Peyer's patch (tissue), 4 donors: ENCODE measurements around the gene OR11H6.
"Not testable (repeated sequence)": the region's sequence is repeated elsewhere in the genome, so short reads cannot be mapped to it uniquely, and the experiment has no call there.

Source experiments
- POLR2A ChIP-seq, 2 donors: fragments of 450-650 bp; IDR thresholded peaks; one replicate each; pipeline ENCODE4 v1.5.1; 2017; ENCODE audit warnings: antibody characterized with exemption in 2 of 2, mild to moderate bottlenecking in 2 of 2, moderate library complexity in 2 of 2
- TF ChIP-seq, protein P1 (sequence below), 6 experiments: fragments of 450-650 bp in 4 of 6; fragments of 200-600 bp in 2 of 6; sonication (generic) in 1 of 6; IDR thresholded peaks; one replicate each; pipeline ENCODE4 v1.5.1; 2017 to 2019; ENCODE audit warnings: antibody characterized with exemption in 6 of 6, mild to moderate bottlenecking in 3 of 6, moderate library complexity in 1 of 6

DNA sequence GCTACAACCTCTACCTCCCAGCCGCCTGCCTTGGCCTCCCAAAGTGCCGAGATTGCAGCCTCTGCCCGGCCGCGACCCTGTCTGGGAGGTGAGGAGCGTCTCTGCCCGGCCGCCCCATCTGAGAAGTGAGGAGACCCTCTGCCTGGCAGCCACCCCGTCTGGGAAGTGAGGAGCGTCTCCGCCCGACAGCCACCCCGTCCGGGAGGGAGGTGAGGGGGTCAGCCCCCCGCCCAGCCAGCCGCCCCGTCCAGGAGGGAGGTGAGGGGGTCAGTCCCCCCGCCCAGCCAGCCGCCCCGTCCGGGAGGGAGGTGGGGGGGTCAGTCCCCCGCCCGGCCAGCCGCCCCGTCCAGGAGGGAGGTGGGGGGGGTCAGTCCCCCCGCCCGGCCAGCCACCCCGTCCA, 11.1 kb upstream of the OR11H6 start:
- TF ChIP-seq, protein P1, sequence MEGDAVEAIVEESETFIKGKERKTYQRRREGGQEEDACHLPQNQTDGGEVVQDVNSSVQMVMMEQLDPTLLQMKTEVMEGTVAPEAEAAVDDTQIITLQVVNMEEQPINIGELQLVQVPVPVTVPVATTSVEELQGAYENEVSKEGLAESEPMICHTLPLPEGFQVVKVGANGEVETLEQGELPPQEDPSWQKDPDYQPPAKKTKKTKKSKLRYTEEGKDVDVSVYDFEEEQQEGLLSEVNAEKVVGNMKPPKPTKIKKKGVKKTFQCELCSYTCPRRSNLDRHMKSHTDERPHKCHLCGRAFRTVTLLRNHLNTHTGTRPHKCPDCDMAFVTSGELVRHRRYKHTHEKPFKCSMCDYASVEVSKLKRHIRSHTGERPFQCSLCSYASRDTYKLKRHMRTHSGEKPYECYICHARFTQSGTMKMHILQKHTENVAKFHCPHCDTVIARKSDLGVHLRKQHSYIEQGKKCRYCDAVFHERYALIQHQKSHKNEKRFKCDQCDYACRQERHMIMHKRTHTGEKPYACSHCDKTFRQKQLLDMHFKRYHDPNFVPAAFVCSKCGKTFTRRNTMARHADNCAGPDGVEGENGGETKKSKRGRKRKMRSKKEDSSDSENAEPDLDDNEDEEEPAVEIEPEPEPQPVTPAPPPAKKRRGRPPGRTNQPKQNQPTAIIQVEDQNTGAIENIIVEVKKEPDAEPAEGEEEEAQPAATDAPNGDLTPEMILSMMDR (IDR thresholded peaks at IDR 0.05), result not testable (repeated sequence)
- TF ChIP-seq POLR2A (IDR thresholded peaks at IDR 0.05), result not testable (repeated sequence)
